Uterus (tissue), 4 donors: ENCODE measurements around the gene TP53I11. TPM values are rescaled to one million over a fixed set of nuclear protein-coding genes. Genes with fewer than 3 reads are reported as not detected.

Source experiments
- DNase-seq, 2 donors: peaks; one replicate each; pipeline ENCODE4 v3.0.0-alpha.2; 2019 to 2020
- H3K27ac ChIP-seq, 2 donors: fragments of 200-600 bp; sonication (generic); 1 replicate in 1 of 2; 2 replicates in 1 of 2; pipeline ENCODE4 v1.5.1; 2016 to 2018
- H3K27me3 ChIP-seq, 2 donors: fragments of 200-600 bp; sonication (generic); one replicate each; pipeline ENCODE4 v1.5.1; 2018 to 2019; ENCODE audit warnings: control low read depth in 1 of 2
- H3K36me3 ChIP-seq, 2 donors: fragments of 200-600 bp; sonication (generic); one replicate each; pipeline ENCODE4 v1.5.1; 2019; ENCODE audit warnings: control low read depth in 1 of 2
- H3K4me1 ChIP-seq, 2 donors: fragments of 200-600 bp; sonication (generic); one replicate each; pipeline ENCODE4 v1.5.1; 2018 to 2019; ENCODE audit warnings: control low read depth in 1 of 2
- H3K4me3 ChIP-seq, 2 donors: fragments of 200-600 bp; sonication (generic); 1 replicate in 1 of 2; 2 replicates in 1 of 2; pipeline ENCODE4 v1.5.1; 2018 to 2019; ENCODE audit warnings: mild to moderate bottlenecking in 1 of 2
- H3K9me3 ChIP-seq, 2 donors: fragments of 200-600 bp; sonication (generic); one replicate each; pipeline ENCODE4 v1.5.1; 2019; ENCODE audit warnings: control low read depth in 1 of 2
- CTCF ChIP-seq, 4 experiments: fragments of 200-600 bp in 2 of 4; fragments of 450-650 bp in 2 of 4; sonication (generic) in 2 of 4; IDR thresholded peaks; one replicate each; pipeline ENCODE4 v1.5.1; 2016 to 2019; ENCODE audit warnings: antibody characterized with exemption in 4 of 4, mild to moderate bottlenecking in 2 of 4, moderate library complexity in 1 of 4
- POLR2A ChIP-seq, 2 donors: fragments of 450-650 bp; IDR thresholded peaks; one replicate each; pipeline ENCODE4 v1.6.1; 2016; ENCODE audit warnings: antibody characterized with exemption in 2 of 2, mild to moderate bottlenecking in 1 of 2, moderate library complexity in 1 of 2
- intact Hi-C: fragments of 100-400 bp; cut with DNase I; formaldehyde crosslinking; loops from one replicate; pipeline ENCODE4 v1.15.1; 2023; ENCODE audit warnings: low total_unique reads
- total RNA-seq, 4 donors: library from RNA; depleted of rRNA in 3 of 4; stranded (reverse); fragments of >200 nt in 3 of 4; gene quantifications; one replicate each; pipeline versions ENCODE4 v1.1.0 to v1.2.4, GENCODE V29; 2014 to 2023
- donor health status: DM: yes; HTN: yes; CAD: no.

The TP53I11 gene
- total RNA-seq, 4 donors from 2014 or later: 3.8 to 53.9 (median 17.5) TPM

- Histone ChIP-seq H3K4me3 (no peak overlapping the region), H3K27me3 (no peaks in the 10 kb centered on the region), H3K27ac (no peak overlapping the region), H3K4me1 (no peaks in the 10 kb centered on the region), H3K36me3 (no peaks in the 10 kb centered on the region), H3K9me3 (no peaks in the 10 kb centered on the region)
- no peak for DNase-seq
- TF ChIP-seq CTCF (IDR thresholded peaks at IDR 0.05): no peak
- intact Hi-C loops: loop anchor here (10.0 kb wide), 1 partner anchor 337 kb away; the partner anchor contains the start of gene CD82
Observed at GRCh38 chr11:44901786-44902185, 48.9 kb downstream of the TP53I11 start.

- no peak for TF ChIP-seq POLR2A (IDR thresholded peaks at IDR 0.05)
- TF ChIP-seq CTCF (IDR thresholded peaks at IDR 0.05): no peak
- intact Hi-C loops: loop anchor here (10.0 kb wide), 1 partner anchor 336 kb away; the partner anchor contains the start of gene CD82
- Histone ChIP-seq H3K36me3 (no peaks in the 10 kb centered on the region), H3K4me1 (no peaks in the 10 kb centered on the region), H3K27me3 (no peaks in the 10 kb centered on the region), H3K27ac (no peak overlapping the region), H3K4me3 (no peak overlapping the region), H3K9me3 (no peaks in the 10 kb centered on the region)
- DNase-seq: no peak
Observed at GRCh38 chr11:44901120-44901633, 49.5 kb downstream of the TP53I11 start.

DNA sequence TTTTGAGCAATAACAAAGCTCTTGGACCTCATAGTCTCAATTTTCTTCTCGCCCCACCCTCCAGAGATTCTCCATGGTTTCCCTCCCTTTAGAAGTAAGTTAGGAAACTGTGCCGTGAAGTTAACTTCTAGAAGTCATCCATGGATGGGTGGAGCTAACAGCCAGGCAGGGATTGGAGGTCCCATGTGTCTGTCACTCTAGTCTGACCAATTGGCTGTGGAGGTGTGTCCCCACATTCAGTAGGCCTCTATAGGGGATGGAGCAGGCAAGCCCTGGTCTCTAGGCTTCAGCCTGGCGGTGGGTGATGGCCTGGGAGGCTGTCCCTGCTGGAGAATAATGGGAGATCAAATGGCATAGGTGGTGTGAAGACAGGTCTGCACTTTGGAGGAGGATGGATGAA is 50.7 kb downstream of the TP53I11 start:
- intact Hi-C loops: loop anchor here (10.0 kb wide), 1 partner anchor 335 kb away; the partner anchor contains the start of gene CD82
- TF ChIP-seq POLR2A (IDR thresholded peaks at IDR 0.05): no peak
- no peak for TF ChIP-seq CTCF (IDR thresholded peaks at IDR 0.05)

GRCh38 chr11:44893846-44894617 is 56.7 kb downstream of the TP53I11 start:
- TF ChIP-seq POLR2A (IDR thresholded peaks at IDR 0.05) (no peak), CTCF (IDR thresholded peaks at IDR 0.05) (peak; percentile 91 to 97 (median 92))
- peak; percentile 77 to 83 for DNase-seq

More for the DNA sequence above, 50.7 kb downstream of the TP53I11 start:
- H3K27ac ChIP-seq: no peak overlapping the region
- H3K4me3 ChIP-seq: no peak overlapping the region
- H3K4me1 ChIP-seq: no peaks in the 10 kb centered on the region
- DNase-seq: peak in 1 of 2 donors; percentile 51
- no peaks in the 10 kb centered on the region for H3K36me3 ChIP-seq
- no peaks in the 10 kb centered on the region for H3K9me3 ChIP-seq
- no peaks in the 10 kb centered on the region for H3K27me3 ChIP-seq

GRCh38 chr11:44893308-44893822 is 57.3 kb downstream of the TP53I11 start:
- TF ChIP-seq POLR2A (IDR thresholded peaks at IDR 0.05) (no peak), CTCF (IDR thresholded peaks at IDR 0.05) (no peak)
- Histone ChIP-seq H3K27ac (peak overlapping the region; percentile 81 to 84), H3K27me3 (no peaks in the 10 kb centered on the region), H3K36me3 (no peaks in the 10 kb centered on the region), H3K4me1 (no peaks in the 10 kb centered on the region), H3K4me3 (no peak overlapping the region), H3K9me3 (no peaks in the 10 kb centered on the region)
- DNase-seq: peak; percentile 46 to 52
- intact Hi-C loops: loop anchor here (5.0 kb wide), 1 partner anchor 166 kb away; the partner anchor contains the start of gene TSPAN18

More at GRCh38 chr11:44893846-44894617, 56.7 kb downstream of the TP53I11 start:
- Histone ChIP-seq H3K4me1 (no peaks in the 10 kb centered on the region), H3K27me3 (no peaks in the 10 kb centered on the region), H3K27ac (peak overlapping the region; percentile 81 to 84), H3K4me3 (no peak overlapping the region), H3K9me3 (no peaks in the 10 kb centered on the region), H3K36me3 (no peaks in the 10 kb centered on the region)
- intact Hi-C loops: loop anchor here (5.0 kb wide), 1 partner anchor 167 kb away; the partner anchor contains the start of gene TSPAN18
